Measurements from ENCODE around the gene HOXA5.

- TF ChIP-seq GABPA (IDR thresholded peaks at IDR 0.05; ENCODE audit: borderline replicate concordance, insufficient read depth, low read length) (no peak), RAD21 (IDR thresholded peaks at IDR 0.05 in 1 of 2, conservative IDR thresholded peaks at IDR 0.05 in 1 of 2; ENCODE audit: low read depth in 2 of 2, low read length in 2 of 2) (no peak), CTCF (IDR thresholded peaks at IDR 0.05; ENCODE audit: control extremely low read depth in 1 of 3, insufficient read depth in 1 of 3, low read depth in 1 of 3, low read length in 3 of 3) (no peak), CHD1 (IDR thresholded peaks at IDR 0.05; ENCODE audit: low read depth, low read length) (no peak), POLR2A (IDR thresholded peaks at IDR 0.05; ENCODE audit: control extremely low read depth in 1 of 2, low read depth in 2 of 2, low read length in 2 of 2) (no peak), MAFK (IDR thresholded peaks at IDR 0.05; ENCODE audit: low read depth, low read length) (no peak), SIRT6 (IDR thresholded peaks at IDR 0.05; ENCODE audit: low read length) (no peak), TBP (IDR thresholded peaks at IDR 0.05; ENCODE audit: low read depth, low read length) (no peak), YY1 (IDR thresholded peaks at IDR 0.05; ENCODE audit: low read depth, low read length) (no peak), SP1 (IDR thresholded peaks at IDR 0.05; ENCODE audit: low read depth, low read length) (no peak), PHF8 (conservative IDR thresholded peaks at IDR 0.05; ENCODE audit: low read depth, low read length) (no peak), ATF3 (IDR thresholded peaks at IDR 0.05; ENCODE audit: insufficient read depth, low read depth, low read length) (no peak)
Observed at GRCh38 chr7:27124096-27124901, 19.2 kb downstream of the HOXA5 start.
